RWPE2 (cell line): Measurements from ENCODE around the gene CEP112.

Experiments used
- ATAC-seq: fragments of 200-7000 bp; cut with Tn5 transposase; 3 replicates; pipeline ENCODE4 v1.9.1; 2021; ENCODE audit warnings: low read depth
- DNase-seq: peaks from one replicate; pipeline ENCODE4 v3.0.0-alpha.2; 2020; ENCODE audit warnings: low spot score
- H3K27ac ChIP-seq: fragments of 450-650 bp; 2 replicates; pipeline ENCODE4 v1.5.1; 2017; ENCODE audit warnings: mild to moderate bottlenecking; ENCODE audit not compliant: poor library complexity, severe bottlenecking
- H3K27me3 ChIP-seq: fragments of 250-450 bp; sonication (Bioruptor Pico); 2 replicates; pipeline ENCODE4 v1.5.1; 2021; ENCODE audit warnings: mild to moderate bottlenecking, moderate library complexity; ENCODE audit not compliant: insufficient read depth, poor library complexity, severe bottlenecking
- H3K36me3 ChIP-seq: fragments of 250-450 bp; sonication (Bioruptor Pico); 2 replicates; pipeline ENCODE4 v1.5.1; 2020; ENCODE audit warnings: low read depth, mild to moderate bottlenecking, moderate library complexity
- H3K4me1 ChIP-seq: fragments of 250-450 bp; sonication (Bioruptor Pico); 2 replicates; pipeline ENCODE4 v1.5.1; 2021; ENCODE audit warnings: mild to moderate bottlenecking, moderate library complexity; ENCODE audit not compliant: insufficient read depth, poor library complexity, severe bottlenecking
- H3K4me3 ChIP-seq: fragments of 250-450 bp; sonication (Bioruptor Pico); 2 replicates; pipeline ENCODE4 v1.5.1; 2021; ENCODE audit warnings: mild to moderate bottlenecking, moderate library complexity; ENCODE audit not compliant: severe bottlenecking
- H3K9me3 ChIP-seq: fragments of 250-450 bp; sonication (Bioruptor Pico); 2 replicates; pipeline ENCODE4 v1.5.1; 2021; ENCODE audit warnings: mild to moderate bottlenecking, moderate library complexity; ENCODE audit not compliant: severe bottlenecking
- CTCF ChIP-seq: fragments of 450-650 bp; IDR thresholded peaks from one replicate; pipeline ENCODE4 v1.5.1; 2017; ENCODE audit warnings: mild to moderate bottlenecking, moderate library complexity; ENCODE audit not compliant: poor library complexity, severe bottlenecking

The CEP112 gene

GRCh38 chr17:65931246-65932149 is 260.4 kb downstream of the CEP112 start:
- Histone ChIP-seq H3K4me3 (no peak overlapping the region), H3K36me3 (no peaks in the 10 kb centered on the region; the same call in 1 of the 2 replicates), H3K27me3 (no peaks in the 10 kb centered on the region), H3K9me3 (peaks cover 2% of the 10 kb centered on the region), H3K4me1 (peaks cover 7% of the 10 kb centered on the region), H3K27ac (no peak overlapping the region)
- no peak for TF ChIP-seq CTCF
- DNase-seq, result no peak
- no peak for ATAC-seq

- ATAC-seq (no peak), DNase-seq (no peak)
- Histone ChIP-seq H3K9me3 (no peaks in the 10 kb centered on the region), H3K4me1 (no peaks in the 10 kb centered on the region), H3K27ac (no peak overlapping the region), H3K27me3 (no peaks in the 10 kb centered on the region), H3K36me3 (no peaks in the 10 kb centered on the region; the same call in 1 of the 2 replicates), H3K4me3 (no peak overlapping the region)
- TF ChIP-seq CTCF, result no peak
These were observed 261.7 kb downstream of the CEP112 start for GRCh38 chr17:65930140-65930730.

DNA sequence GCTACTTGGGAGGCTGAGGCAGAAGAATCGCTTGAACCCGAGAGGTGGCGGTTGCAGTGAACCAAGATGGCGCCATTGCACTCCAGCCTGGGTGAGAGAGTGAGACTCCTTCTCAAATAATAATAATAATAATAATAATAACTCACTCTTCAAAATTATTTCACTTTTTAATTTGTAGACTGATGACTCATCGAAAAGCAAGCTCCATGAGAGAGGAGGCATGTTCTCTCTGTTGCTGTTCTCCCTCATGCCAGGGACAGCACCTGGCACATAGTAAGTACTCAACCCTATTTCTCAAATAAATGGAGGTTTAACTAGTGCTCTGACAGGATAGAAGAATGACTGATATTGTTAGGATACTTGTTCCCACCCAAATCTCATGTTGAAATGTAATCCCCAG is 265.3 kb downstream of the CEP112 start:
- Histone ChIP-seq H3K4me1 (no peaks in the 10 kb centered on the region), H3K4me3 (no peak overlapping the region), H3K27me3 (no peaks in the 10 kb centered on the region), H3K27ac (no peak overlapping the region), H3K36me3 (no peaks in the 10 kb centered on the region; the same call in 1 of the 2 replicates), H3K9me3 (no peaks in the 10 kb centered on the region)
- DNase-seq, result no peak
- ATAC-seq, result no peak
- TF ChIP-seq CTCF, result no peak

GRCh38 chr17:65925606-65926307 is 266.2 kb downstream of the CEP112 start:
- H3K27me3 ChIP-seq, result no peaks in the 10 kb centered on the region
- H3K36me3 ChIP-seq, result no peaks in the 10 kb centered on the region; the same call in 1 of the 2 replicates
- H3K4me3 ChIP-seq, result no peak overlapping the region
- ATAC-seq (no peak), DNase-seq (no peak)
- TF ChIP-seq CTCF, result no peak
- no peaks in the 10 kb centered on the region for H3K4me1 ChIP-seq
- no peak overlapping the region for H3K27ac ChIP-seq
- no peaks in the 10 kb centered on the region for H3K9me3 ChIP-seq
